HG02798 (cell line): ENCODE results near the gene ARID1B.

Experiments
- ATAC-seq: cut with Tn5 transposase; IDR thresholded peaks from one replicate; pipeline ENCODE4 v1.9.1; 2021; ENCODE audit warnings: mild to moderate bottlenecking; ENCODE audit not compliant: unreplicated experiment, poor library complexity

Gene ARID1B

DNA sequence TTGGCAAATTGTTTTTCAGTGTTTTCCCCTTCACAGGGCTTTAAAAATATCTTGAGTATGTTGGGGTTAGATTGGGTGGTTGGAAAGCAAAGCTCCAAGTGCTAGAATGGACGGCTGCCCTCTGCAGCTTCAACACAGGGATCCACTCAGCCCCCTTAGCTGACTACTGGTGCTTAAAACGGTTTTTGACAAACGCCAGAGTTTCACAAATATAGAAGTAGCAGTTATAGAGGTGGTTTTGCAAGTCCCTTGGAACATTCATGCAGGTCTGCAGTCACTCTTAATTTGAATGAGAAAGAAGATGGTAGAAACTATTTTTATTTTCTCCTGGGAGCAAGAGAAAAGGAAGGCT, 175.9 kb downstream of the ARID1B start:
- no peak for ATAC-seq

DNA sequence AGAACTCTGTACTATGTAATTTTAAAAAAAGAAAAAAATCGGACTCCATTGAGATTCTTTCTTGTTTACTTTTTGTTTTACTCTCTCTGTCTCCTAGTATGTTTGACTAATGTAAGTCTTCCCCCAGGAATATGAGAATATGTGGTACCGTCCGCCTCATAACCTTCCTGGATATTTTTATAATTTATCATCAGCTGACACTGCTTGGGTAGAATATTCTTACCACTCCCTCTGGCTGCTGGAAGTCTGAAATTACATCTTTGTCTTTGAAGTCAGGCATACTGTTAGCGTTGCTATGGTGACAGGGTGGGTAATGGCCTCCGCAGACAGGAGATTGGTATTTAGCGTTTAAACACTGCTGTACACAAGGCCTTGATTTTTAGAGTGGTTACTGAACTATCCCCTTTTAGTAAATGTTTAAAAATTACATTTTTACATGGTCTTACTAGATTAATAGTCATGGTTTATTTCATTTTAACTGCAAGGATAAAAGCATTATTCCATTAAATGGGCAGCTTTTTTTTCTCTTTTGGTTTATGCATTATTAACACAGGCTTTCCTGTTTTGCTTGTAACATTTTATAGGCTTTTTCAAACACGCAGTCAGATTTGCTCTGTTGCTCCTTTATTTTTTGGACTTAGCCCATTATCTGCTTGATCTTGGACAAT, 176.4 kb downstream of the ARID1B start:
- no peak for ATAC-seq

DNA sequence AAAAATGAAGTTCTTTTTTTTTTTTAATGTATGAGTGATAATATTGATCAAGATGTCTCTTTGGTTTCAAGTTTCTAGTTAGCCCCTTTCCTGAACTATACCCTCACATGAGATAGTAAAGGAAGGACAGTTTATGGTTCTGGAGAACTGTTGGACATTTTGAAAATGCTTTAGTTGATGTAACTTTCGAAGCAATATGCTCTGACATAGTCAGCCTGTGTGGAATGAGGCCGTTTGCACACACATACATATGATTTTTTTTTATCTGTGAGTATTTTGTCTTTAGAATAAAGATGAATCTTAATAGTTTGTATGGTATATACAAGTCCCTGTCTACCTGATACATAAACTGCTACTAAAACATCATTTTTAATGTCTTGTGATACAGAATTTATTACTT, 177.0 kb downstream of the ARID1B start:
- no peak for ATAC-seq

DNA sequence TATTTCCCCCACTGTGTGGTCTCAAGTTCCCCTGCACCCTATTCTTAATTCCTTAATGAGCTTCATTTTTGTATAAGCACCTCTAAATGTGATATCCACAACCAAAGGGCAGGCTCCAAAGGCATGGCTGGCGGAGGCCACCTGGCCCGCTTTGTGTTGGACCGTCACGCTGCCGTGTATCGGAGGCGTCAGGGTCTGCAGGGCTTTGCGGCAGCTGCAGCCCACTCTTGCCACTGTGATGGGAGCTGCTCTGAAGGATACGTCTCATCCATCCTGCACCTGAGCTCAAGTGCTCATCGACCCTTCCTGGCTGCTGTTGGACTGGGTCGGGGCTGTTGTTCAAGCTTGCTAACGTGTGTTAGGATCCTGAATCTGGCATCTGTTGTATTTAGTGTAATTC, 177.6 kb downstream of the ARID1B start:
- no peak for ATAC-seq

DNA sequence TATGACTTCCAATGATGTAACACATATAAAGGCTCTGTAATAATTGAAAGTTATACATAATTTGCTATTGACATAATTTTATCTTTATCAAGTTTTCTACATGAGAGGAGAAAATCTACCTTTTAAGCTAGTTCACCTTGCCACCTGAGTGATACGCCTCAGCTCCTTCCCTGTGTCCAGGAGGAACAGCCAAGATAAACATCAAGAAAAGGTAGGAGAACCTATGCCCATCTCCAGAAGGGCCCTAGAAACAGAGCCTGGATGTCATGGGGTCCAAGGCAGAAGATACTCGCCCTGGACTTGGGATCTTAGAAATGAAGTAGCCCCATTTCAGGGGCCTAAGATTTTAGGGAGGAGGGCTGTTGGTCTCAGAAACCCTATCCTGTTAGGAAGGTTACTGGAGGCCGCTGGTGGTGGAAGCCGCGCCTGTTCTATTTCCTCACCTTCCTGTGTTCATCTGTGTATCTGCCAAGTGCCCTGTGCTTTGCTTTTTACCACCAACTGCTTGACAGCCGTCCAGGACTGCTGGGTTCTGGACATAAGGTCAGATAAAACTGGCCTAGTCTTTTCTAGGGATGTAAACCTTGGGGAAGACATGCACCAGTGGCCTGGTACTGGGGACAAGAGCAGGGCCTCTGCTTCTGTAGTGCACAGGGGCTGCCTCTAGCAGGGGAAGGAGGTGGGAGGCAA, 178.5 kb downstream of the ARID1B start:
- ATAC-seq, result no peak

DNA sequence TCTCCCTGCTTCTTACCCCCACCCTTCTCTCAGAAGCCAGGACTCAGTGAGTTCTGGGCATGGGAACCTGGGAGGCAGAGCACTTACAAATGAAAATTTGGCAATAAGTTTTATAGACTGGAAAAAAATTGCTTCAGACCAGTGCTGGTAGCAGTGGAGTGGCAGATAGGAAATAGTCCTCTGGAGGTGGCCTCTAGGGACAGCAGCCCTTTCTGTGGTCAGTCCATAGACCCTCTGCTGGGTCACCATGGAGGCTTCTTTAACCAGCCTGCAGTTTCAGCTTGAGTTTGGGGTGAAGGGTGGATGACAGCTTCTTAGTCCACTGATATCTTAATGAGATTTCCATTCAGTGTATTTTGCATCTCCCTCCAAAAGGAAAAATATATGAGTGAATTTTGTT, 179.1 kb downstream of the ARID1B start:
- ATAC-seq, result no peak

DNA sequence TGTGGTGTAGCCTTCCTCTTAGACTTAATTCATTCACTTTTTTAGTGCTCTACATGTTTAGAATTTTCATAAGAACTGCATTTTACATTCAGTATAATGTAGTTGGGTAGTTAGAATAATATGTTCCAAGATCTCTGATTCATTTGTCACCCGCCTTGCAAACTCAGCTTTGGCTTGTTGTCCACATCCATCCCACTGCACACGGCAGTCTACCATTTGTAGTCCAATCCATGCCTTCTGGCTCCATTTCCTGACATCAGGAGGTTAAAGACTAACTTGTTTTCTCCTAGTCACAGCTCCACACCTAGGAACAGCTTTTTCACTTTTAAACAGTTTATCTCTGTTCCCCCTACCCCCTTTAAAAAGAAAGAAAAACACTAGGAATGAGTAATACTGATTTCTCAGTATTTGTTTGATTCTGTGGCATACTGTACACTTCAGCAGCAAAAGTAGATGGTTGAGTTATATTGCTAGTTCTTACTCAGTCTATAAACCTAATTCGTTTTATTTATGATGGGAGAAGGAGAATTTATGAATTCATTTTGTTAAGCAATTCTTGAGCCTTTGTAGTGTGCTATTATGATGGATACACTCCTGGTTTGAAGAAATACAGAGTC, 180.9 kb downstream of the ARID1B start:
- no peak for ATAC-seq

DNA sequence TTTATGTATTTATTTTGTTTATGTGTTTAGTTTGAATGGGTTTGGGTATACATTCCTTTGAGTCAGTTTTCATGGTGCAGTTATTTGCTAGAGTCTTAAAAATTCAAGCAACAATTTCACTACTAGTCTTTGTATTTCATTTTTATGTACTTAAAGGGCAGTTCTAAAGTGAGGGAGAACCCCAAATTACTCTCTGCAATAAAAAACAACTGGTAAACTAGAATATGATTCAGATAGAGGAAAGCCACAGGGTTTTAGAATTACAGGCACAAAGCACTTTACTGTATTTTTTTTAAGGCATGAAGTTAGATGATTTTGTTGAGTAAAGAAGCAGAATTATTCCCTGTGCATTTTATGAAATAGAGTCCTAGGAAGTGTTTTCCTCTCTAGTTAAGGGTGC, 183.3 kb downstream of the ARID1B start:
- ATAC-seq, result no peak

DNA sequence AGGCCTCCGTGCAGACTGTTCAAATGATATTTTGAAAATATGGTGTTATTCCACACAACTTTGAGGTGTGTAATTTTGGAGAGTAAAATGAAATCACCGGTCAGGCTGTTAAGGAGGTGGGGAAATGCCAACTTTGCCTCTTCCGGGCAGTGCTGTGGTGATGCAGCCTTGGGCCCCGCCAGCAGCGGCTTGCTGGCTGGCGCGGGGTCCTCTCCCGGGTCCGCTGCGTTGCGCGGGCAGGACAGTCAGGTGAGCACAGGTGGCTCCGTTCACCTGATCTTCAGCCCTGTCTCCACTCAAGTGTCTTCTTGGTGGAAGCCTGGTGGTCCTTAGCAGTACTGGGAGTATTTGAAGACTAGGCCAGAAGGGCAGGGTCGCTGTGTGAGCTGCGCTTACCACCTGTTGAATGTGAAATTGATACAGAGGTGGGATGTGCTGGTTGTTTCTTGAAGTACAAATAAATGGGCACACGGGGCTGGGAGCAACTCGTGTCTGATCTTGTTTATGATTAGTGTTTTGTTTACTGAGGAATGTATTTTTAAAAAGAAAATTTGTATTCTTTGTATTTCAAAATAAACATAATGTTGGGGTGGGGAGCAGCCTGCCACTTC, 184.2 kb downstream of the ARID1B start:
- ATAC-seq, result no peak

DNA sequence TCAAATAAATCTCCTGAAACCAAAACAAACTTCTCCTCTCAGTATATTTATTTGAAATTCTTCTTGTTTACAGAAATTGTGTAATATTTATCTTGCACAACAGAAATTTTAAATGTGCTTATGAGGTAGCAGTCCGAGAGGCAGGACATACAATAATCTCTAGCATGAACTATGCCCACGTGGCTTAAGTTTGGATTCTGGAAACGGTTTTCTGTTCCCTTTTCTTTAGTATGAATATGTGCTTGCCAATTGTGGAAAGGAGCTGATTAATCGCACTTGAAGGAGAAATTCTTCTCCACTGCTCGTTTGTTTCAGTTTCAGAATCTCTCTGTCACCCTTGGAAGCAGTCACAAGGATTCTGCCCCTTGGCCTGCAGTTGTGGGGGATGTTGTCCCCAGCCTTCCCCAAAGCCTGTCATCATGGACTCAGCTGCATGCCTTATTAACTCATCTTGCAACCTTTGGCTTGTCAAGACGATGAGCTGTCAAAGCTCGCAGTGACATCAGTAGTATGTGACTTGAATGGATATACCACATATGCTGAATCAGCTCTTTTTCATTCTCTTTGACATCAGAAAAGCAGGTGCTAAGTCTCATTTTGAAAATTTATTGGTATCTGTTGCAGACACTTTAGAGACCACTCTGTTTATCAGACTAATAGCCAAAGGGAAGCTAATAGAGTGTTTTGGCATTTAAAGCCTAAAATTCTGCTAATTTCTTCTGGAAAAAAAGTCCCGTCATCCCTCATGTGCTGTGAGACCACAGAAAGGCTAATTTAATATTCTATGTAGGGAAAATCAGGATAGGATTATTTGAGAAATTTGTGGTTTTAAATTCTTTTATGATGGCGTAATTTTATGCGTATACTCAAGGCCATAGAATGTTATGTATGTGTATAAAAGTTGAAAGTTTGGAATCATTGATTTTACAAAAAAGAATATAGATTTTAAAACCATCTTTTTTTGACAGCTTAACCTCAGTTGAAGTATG, 186.8 kb downstream of the ARID1B start:
- ATAC-seq, result no peak

DNA sequence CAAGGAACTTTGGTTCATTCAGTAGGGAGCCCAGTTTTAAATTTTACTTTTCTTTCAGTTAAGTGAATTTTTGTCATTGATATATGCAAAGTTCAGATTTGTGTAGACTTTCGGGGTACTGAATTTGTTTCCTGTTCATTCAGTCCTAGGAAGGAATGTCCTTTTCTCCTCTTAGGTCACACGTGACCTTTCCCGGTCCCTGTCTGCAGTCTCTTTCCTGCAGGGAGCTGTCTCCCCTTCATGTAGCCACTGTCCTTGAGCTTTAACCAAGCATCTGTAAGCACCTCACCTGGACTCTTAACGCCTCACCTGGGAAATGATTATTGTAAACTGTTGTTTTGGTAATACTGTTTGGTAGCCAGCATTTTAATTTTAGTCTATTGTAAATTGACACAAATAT, 190.7 kb downstream of the ARID1B start:
- ATAC-seq, result no peak

DNA sequence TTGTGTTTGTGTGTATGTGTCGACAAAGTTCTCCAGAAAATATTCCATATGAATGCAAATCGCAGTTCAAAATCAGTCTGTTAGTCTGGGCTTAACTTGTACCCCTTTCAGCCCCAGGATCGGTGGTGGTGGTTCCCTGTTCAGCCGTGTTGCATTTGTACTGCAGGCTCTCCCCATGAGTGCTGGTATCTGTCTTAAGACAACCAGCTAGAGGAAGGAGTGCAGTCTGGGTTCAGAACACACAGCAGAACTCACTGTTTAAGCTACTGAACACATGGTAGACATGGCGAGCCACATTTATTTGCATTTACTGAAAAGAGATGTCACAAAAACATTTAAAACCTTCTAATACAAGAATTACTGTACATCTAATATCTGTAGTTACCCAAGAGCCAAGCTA, 192.1 kb downstream of the ARID1B start:
- ATAC-seq, result no peak

DNA sequence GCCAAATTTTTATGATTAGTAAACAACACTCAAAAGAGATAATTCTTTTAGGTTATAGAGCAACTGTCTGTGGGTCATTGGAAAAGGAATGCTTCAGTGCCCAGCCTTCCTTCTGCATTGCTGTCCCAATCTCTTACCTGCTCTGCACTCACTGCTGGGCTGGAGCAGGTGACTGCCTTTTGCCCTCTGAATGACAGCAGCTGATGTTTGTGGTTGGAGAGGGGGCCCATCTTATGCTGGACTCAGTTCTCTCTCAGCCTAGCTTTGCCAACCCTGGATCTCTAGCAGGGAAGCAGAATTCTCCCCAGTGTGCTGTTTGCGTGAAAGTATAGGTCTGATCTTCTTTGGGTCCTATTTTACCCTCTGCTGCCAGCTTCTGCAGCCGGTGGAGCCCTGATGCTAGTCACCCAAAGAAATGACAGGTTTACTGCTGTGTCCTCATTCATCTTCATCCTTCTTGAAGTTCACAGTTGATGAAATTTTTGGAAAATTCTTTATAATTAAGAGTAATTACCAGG, 193.5 kb downstream of the ARID1B start:
- no peak for ATAC-seq

DNA sequence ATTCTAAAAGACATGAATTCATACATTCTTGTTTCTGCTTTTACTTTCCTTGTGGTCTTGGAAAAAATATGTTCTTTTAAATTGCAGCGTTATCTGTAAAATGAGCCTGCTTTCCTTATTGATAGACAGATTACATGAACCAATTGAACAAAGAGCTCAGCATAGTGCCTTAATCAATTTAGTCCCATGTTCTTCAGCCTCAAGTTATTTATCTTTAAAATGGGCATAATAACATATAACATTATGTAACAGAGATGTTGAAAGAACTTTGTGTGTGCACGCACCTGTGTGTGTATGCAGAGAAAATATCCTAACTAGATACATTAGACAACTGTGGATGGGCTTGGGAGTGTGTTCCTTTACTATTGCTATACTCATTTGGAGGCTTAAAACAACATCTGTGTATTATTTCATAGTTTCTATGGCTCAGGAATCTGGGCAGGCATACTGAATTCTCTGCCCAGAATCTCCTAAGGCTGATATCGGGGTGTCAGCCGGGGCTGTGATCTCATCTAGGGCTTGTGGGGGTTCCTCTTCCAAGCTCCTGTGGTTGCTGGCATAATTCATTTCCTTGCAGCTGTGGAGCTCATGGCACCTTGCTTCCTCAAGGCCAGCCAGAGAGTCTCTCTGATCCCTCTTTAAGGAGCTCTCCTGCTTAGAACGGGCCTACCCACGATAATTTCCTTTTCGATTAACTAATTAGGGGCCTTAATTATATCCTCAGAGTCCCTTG, 194.1 kb downstream of the ARID1B start:
- ATAC-seq, result no peak

DNA sequence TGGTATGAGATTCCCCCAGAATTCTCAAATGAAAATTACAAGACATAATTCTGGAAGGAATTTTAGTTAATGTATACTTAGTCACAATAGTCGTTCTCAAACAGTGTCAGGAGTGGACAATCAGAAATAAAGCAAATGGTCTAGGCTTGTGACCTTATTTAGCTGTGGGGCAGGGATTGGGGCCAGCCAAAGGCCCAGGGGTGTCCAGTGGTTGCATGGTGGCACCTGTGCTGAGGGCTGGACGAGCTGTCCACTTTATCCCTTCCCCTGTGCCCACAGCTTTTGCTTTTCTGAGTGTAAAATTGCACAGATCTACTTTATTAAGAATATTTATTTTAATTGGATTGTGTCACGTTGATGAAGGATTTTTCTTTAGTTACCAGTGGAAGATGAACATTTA, 195.0 kb downstream of the ARID1B start:
- no peak for ATAC-seq

DNA sequence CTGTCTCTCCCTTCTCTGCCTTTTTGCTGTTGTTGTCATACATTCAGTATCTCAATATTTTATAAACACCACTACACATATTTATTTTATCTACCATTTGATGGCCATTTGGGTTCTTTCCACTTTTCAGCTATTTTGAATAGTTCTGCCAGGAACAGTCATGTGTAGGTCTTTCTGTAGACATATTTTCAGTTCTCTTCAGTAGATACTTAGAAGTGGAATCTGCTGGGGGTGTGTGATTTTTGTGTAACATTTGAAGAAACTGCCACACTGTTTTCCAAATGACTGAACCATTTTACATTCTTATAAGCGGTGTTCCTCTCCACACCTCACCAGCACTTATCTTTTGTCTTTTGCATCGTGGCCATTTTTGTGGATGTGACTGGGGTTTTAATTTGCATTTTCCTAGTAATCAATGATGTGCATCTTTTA, 197.7 kb downstream of the ARID1B start:
- no peak for ATAC-seq

DNA sequence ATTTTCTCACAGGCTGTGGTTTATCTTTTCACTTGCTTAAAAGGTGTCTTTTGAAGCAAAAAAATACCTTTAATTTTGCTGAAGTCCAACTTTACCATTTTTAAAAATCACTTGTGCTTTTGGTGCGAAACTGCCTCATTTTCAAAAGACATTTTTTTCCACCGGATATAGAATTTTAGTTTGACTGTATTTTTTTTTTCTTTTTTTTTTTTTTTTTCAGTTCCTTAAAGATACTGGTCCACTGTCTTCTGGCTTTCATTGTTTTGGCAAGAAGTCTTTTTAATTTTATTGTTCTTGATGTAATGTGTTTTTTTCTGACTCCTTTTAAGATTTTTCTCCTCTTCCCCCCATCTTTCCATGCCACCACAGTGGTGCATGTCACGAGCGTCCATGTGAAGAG, 198.2 kb downstream of the ARID1B start:
- ATAC-seq, result no peak

DNA sequence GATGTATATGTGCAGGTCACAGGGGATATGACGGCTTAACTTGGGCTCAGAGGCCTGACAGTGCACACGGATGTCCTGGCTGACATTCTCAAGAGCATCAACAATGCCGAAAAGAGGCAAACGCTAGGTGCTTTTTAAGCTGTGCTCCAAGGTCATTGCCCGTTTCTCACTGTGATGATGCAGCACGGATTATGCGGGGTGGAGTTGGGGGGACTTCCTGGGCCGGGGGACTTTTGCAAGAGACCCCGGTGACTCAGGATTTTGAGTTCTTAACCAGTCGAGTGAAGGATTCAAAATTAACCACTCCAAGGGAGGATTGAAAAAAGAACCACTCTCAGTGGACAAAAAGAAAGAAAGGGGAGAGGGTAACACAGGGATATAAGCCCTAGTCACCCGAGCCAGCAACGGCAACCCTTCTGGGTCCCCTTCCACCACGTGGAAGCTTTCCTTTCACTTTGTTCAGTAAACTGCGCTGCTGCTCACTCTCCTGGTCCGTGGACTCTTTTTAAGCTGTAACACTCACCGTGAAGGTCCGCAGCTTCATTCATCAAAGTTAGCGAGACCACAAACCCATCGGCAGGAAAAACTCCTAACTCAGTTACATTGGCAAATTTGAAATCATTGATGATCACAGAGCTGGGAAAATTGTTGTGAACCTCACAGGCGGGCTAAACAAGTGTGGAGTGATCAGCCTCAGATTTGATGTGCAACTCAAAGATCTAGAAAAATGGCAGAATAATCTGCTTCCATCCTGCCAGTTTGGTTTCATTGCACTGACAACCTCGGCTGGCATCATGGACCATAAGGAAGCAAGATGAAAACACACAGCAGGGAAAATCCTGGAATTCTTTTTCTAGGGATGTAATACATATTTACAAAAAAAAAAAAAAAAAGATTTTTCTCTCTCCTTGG, 199.3 kb downstream of the ARID1B start:
- ATAC-seq, result no peak
